Ureter (tissue), 1 donor: Measurements from ENCODE around the gene CD2AP. TPM values are rescaled to one million over a fixed set of nuclear protein-coding genes. Genes with fewer than 3 reads are reported as not detected.
"Not testable (repeated sequence)": the region's sequence is repeated elsewhere in the genome, so short reads cannot be mapped to it uniquely, and the experiment has no call there.

Experiments used
- DNase-seq: peaks from one replicate; pipeline ENCODE4 v3.0.0-alpha.2; 2020; ENCODE audit warnings: low spot score
- total RNA-seq: library from RNA; stranded (reverse); gene quantifications from one replicate; pipeline ENCODE4 v1.2.4, GENCODE V29; 2023
- donor health status: DM: yes; HTN: yes; CAD: no.

CD2AP gene
- total RNA-seq, 1 donor from 2014 or later: 137 TPM

- DNase-seq: no peak
Observed at GRCh38 chr6:47496935-47497579, 19.5 kb downstream of the CD2AP start.

GRCh38 chr6:47502920-47503319 lies 25.3 kb downstream of the CD2AP start:
- DNase-seq: no peak

GRCh38 chr6:47509937-47510336 lies 32.3 kb downstream of the CD2AP start:
- DNase-seq: no peak

GRCh38 chr6:47512872-47513271 lies 35.3 kb downstream of the CD2AP start:
- no peak for DNase-seq

GRCh38 chr6:47519279-47519678 lies 41.7 kb downstream of the CD2AP start:
- no peak for DNase-seq

DNA sequence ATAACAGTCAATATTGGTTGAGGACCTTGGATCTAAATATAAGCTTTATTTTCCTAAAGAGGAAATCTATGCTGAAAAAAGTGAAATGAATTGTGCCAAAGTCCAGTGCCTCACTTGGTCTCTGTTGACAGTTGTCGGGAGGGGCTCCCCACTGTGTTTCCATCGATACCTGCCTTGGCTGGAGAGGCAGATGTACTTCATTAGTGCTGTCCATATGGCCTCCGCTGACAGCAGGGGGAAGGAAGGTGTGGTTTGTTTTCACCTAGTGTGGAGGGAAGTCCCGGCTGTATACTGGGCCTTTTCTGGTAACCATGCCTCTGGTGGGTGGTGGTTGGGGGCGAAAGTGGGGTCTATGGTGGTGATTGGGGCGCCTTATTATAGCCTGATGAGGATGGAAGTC lies 42.7 kb downstream of the CD2AP start:
- DNase-seq: no peak

DNA sequence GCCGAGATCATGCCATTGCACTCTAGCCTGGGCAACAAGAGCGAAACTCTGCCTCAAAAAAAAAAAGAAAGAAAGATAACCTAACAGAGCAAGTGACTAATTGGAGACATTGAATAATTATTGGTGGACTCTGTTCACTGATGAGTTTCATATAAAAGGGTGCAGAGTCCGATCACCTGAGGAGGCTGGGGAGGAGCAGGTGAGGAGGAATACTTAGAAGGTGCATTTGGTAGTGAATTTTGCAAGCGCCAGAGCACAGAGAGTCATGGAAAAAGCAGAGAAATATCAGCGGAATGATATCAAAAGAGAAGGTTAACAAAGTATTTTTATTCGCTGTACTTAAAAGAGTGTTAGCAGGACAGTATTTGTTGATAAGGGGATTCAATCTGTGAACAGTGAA lies 44.4 kb downstream of the CD2AP start:
- no peak for DNase-seq

DNA sequence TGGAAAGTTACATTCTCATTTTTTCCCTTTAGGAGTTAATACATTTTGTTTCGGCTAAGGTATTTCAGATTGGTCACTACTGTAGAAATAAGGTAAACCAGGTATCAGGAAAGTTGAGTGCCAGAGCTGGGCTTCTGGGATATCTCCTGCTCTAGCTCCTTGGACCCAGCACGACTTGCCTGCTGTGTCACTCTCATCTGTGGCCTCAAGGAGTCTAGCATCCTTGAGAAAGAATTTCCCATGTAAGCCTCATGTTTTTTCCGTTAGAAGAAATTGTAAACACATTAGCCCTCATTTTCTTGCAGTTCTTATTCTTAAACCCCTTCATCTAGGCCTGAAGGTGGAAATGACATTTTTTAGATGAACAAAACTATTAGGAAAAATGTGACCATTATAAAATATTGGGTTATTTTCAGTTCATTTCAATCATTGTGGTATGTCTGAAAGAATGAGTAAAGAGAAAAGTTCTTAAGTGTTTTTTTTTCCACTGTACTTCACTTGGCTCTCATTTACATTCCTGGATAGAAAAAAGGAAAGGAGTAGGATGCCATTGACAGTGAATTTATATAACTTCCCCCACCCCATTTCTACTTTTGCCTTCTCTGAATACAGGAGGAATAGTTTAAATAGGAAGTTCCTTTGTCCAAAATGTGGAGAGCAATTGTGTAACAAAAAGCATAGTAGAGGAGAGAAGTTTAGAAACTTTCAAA lies 46.7 kb downstream of the CD2AP start:
- DNase-seq: no peak

GRCh38 chr6:47525330-47526057 lies 47.9 kb downstream of the CD2AP start:
- DNase-seq: no peak

GRCh38 chr6:47527274-47527673 lies 49.7 kb downstream of the CD2AP start:
- DNase-seq: no peak

DNA sequence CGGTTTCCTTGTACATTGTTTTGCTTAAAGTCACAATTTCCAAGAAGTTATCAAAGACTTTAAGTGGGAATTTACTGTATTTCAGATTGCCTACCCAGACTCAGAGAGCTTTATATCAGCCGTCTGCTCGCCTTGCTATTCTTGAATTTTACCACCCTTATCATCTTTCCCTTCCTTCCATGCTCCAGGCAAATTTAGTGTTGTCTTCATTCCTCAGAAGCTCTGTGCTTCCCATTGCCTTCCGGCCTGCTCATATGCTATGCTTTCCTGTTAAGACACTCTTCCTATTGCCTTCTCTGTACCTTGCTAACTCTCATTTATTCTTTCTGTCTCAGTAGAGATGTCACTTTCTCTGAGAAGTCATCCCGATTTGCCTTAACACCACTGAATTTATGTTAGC lies 52.1 kb downstream of the CD2AP start:
- DNase-seq: no peak

DNA sequence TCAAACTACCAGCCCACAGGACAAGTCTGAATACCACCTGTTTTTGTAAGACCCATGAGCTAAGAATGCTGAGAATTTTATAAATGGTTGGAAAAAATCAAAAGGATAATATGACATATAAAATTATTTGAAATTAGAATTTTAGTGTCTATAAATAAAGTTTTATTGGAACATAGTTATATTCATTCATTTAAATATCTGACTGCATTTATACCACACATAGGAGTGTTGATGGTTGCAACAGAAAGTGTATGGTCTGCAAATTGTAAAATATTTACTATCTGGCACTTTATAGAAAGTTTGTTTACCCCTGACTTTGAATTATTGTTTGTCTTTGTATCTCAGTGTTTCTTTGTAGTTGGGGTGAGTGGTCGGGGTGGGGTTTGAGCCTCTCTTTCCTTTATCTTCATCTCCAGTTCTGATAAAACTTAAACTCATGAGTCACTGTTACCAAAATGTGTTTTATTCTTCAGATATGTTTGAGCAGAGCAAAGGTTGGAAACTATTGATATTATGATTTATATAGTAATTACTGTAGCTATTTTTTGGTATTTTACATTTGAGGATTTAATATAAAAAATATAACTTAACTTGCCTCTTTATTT lies 55.5 kb downstream of the CD2AP start:
- DNase-seq: no peak

- no peak for DNase-seq
Observed at GRCh38 chr6:47534063-47534462, 56.5 kb downstream of the CD2AP start.

DNA sequence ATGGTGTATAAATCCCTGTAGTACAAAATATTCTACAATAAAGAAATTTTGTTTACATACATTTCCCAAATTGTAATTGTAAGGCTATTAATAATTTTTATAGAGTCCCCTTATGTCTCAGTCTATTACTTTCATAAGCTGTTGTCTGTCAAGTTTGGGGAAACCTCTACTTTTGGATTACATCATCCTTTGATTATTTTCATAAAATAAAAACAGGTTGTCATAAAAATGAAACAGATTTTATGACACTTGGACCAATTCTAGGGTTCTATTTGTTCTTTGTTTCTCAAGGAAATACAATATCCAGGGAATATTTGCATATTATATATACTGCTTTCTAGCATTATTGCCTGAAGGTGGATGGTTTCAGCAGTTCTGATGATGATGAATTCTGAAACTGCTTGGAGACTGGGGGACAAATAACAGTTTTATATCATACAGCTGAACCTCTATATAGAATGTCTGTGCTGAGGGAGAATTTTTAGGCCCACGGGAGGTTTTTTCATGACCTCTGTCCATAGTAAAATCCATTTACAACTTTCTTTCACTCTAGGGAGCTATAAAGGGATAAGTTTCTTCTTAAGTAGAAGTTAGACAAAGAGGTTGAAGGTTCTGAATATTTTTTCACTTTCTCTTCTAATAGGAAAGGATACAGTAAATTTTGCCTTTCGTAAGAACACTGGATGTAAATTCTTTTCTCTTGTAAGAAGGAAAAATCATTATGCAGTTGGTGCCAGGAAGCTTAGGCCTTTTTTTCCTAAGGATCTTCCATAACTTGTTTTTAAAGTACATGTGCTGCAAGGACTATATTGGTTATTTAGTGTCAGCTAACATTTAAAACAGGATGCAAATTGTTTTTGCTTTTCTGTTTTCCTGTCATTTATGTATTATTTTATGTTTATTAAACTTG lies 58.0 kb downstream of the CD2AP start:
- DNase-seq: no peak

GRCh38 chr6:47536816-47537401 lies 59.3 kb downstream of the CD2AP start:
- no peak for DNase-seq

GRCh38 chr6:47545223-47545622 lies 67.6 kb downstream of the CD2AP start:
- DNase-seq: no peak

DNA sequence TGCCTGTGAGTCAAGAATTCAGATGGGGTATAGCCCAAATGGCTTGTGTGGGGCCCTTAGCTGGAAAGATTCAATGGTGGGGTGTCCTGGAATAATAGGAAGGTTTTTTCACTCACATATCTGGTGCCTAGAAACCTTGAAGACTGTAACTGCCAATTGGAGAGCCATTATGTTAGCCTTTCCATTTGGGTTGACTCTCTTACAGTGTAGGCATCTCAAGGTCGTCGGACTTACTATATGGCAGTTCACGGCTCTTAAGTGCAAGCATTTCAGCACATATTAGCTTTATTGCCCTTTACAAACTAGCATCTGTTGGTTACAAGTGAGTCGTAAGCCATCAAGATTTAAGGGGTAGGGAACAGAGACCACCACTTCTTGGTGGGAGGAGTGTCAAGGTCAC lies 74.1 kb downstream of the CD2AP start:
- DNase-seq: no peak

DNA sequence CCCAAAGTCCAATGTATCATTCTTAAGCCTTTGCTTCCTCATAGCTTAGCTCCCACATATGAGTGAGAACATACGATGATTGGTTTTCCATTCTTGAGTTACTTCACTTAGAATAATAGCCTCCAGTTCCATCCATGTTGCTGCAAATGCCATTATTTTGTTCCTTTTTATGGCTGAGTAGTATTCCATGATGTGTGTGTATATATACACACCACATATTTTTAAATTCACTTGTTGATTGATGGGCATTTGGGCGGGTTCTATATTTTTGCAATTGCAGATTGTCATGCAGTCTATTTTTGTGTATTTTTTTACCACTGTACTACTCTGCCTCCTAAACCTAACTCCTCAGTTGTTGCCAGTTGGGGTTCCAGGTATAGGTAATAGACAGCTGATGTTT lies 74.7 kb downstream of the CD2AP start:
- no peak for DNase-seq

- DNase-seq: not testable (repeated sequence)
Observed at GRCh38 chr6:47553243-47553642, 75.7 kb downstream of the CD2AP start.

- DNase-seq: not testable (repeated sequence)
Observed at GRCh38 chr6:47556459-47556858, 78.9 kb downstream of the CD2AP start.

DNA sequence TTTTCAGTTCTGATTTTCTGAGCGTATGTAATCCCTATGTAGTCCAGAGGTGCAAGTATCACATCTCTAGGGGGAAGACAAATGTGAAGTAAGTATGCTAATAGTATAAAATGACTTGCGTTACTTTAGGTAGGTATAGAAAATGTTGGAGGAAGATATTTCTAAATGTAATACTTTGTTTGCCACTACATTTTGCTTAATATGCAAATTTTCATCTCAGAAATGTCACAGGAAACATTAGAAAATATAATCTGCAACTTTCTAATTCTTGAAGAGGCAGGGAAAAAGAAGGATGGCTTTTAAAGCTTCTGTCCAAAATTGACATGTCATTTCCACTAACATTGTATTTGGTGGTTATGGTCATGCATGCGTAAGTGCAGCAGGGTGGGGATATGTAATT lies 85.6 kb downstream of the CD2AP start:
- DNase-seq: no peak
